AG09309 (cell line): ENCODE measurements around the gene COPS9.
A peak's percentile ranks its signal among the peaks of the same experiment; 100 is the strongest.

ENCODE experiments used
- DNase-seq: peaks from one replicate; pipeline ENCODE4 v3.0.0-alpha.2; 2010; ENCODE audit warnings: low read depth
- H3K4me3 ChIP-seq: 2 replicates; pipeline ENCODE4 v1.5.1; 2011; ENCODE audit warnings: mild to moderate bottlenecking, low read depth, low read length, moderate library complexity; ENCODE audit not compliant: control insufficient read depth
- CTCF ChIP-seq: IDR thresholded peaks from 2 replicates; pipeline ENCODE4 v1.5.1; 2011; ENCODE audit warnings: mild to moderate bottlenecking, low read depth, low read length, inconsistent platforms; ENCODE audit not compliant: insufficient read depth, control insufficient read depth; ENCODE audit errors: missing control alignments

COPS9 gene

DNA sequence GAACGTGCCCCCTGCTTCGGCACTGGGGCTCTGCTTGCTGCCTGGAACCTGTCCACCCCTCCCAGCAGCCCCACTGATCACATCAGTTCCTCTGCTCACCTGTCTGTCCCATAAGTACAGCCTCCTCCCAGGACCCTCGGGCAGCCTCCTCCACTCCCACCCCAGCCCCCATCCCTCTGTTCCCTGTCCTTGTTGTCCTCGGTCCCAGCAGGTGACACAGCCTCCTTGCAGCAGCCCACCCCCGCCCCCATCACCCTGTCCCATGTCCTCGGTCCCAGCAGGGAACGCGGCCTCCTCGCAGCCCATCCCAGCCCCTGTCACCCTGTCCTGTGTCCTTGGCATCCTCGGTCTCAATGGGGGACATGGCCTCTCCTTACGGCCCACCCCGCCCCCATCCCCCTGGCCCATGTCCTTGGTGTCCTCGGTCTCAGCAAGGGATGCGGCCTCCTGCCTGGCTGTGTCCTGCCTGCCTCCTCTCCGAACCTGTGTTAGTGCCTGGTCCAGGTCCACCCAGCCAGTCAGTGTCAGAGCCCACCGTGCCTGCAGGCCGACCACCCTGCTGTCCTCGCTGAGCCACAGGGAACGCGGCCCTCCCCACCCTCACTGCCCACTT lies 8.7 kb upstream of the COPS9 start:
- no peak for TF ChIP-seq CTCF
- H3K4me3 ChIP-seq, result no peak overlapping the region
- no peak for DNase-seq

DNA sequence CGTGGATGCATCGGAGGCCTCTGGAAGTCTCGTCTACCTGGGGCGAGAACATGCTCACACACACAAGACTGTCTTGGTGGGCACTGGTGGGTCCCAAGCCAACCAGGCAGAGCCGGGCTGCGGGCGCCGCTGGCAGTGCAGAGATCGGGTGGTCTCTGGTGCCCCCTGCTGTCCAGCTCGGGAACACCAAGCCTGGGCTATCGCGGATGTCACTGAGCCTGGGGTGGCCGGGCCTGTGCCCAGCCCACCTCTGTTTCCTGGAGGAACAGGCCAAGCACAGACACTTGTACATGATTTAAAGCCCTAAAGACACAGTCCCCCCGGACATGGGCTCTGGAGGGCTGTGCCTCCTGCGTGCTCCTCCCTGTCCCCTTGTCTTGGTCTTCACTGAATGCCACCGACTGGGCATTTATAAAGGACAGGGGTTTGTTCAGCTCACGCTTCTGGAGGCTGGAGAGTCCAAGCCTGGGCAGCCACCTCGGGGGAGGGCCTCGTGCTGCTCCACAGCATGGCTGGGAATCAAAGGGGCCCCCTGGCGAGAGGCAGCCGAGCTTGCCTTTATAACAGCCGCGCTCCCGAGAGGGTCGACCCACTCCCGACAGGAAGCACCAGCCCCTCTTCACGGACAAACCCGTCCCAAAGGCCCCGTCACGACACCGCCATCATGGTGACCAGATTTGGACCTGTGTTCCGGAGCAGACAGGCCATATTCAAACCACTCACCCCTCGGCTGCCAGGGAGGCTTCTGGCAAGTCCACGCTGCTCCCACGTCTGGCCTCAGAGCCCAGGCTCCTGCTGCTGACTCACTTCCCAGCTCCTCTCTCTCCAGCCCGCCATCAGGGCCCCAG lies 7.9 kb upstream of the COPS9 start:
- no peak overlapping the region for H3K4me3 ChIP-seq
- DNase-seq, result no peak
- TF ChIP-seq CTCF, result peak; percentile 93

GRCh38 chr2:240143276-240143675 lies 7.2 kb upstream of the COPS9 start:
- no peak for DNase-seq
- no peak for TF ChIP-seq CTCF
- no peak overlapping the region for H3K4me3 ChIP-seq

DNA sequence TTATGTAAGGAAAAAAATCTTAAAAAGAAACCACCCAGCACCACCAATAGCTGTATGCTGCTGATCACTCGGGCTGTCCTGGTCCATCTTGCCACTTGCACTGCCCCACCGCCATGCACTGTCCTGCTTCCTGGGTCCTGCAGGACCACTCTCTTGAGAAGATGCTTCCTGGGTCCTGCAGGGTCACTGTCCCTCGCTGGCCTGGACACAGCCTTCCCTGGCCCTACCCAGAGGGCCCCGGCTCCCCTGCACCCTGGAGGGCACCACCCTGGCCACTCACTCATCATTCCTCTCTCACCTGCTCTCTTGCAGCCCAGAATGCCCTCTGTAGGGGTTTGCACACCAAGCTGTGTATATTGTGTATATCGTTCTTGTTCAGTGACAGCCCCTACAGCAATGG lies 6.8 kb upstream of the COPS9 start:
- no peak for TF ChIP-seq CTCF
- no peak overlapping the region for H3K4me3 ChIP-seq
- DNase-seq, result no peak

DNA sequence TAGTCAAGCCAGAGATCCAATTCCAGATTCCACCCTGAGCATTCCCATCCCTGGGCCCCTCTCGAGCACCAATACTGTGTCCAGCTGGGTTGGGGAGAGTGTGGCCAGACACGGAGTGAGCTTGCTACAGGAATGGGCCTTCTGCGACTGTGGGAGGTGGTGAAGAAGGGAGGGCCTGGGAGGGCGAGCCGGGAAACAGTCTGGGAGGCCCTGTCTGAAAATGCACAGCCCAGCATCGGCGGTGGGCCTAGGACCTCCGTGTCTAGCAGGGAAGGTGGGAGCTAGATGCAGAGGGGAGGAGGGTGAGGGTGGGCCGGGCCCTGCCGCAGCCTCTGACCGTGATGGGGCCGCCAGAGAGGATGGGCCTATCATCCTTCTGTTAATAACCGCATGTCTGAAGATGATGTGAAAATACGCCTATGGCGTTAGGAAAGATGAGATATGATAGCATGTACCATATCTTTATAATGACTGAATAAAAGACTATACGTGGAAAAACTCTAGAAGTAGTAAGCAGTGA lies 6.2 kb upstream of the COPS9 start:
- H3K4me3 ChIP-seq, result no peak overlapping the region
- no peak for DNase-seq
- TF ChIP-seq CTCF, result no peak

DNA sequence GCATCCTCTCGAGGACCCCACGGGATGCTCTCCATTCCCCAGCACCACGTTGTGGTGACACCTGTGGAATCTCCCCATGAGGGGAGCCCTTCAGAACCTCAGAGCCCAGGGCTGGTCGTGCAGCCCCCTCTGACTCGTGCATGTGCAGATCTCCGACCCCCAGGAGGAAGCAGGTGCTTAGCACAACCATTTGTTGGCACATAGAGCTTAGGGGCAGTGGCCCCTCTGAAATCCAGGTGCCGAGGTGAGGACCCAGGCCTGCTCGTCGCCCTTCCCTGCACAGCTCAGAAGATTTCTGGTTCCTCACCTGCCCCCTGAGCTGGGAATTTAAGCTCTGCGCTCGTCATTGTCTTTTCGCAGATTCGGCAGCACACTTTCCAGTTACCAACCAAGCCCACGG lies 5.6 kb upstream of the COPS9 start:
- TF ChIP-seq CTCF, result no peak
- H3K4me3 ChIP-seq, result no peak overlapping the region
- DNase-seq, result no peak
